Measurements from ENCODE around the gene ZNF791. TPM values are rescaled to one million over a fixed set of nuclear protein-coding genes. Genes with fewer than 3 reads are reported as not detected.

The ZNF791 gene
- total and polyA plus RNA-seq, 2 of the 13 experiments (the other 11 are each of a cell fraction or from before 2014, with no cell fraction given) = 12.8 to 17.4 TPM

GRCh38 chr19:12603714-12604113 lies 7.0 kb upstream of the ZNF791 start:
- Histone ChIP-seq H2AFZ (ENCODE audit: low read length) (no peak overlapping the region), H3K4me1 (ENCODE audit: insufficient read depth, low read length) (no peaks in the 10 kb centered on the region), H3K79me2 (ENCODE audit: insufficient read depth, low read length) (peaks cover 3% of the 10 kb centered on the region), H4K20me1 (ENCODE audit: insufficient read depth, low read length) (no peaks in the 10 kb centered on the region), H3K9me3 (ENCODE audit: low read length) (no peaks in the 10 kb centered on the region), H3K27me3 (ENCODE audit: control insufficient read depth in 1 of 2, insufficient read depth in 2 of 2, low read length in 2 of 2) (no peaks in the 10 kb centered on the region), H3K4me2 (ENCODE audit: low read depth, low read length) (no peak overlapping the region), H3K36me3 (replicated peaks in 1 of 2; ENCODE audit: control insufficient read depth in 1 of 2, insufficient read depth in 2 of 2, low read length in 2 of 2) (peaks cover 0 to 25% of the 10 kb centered on the region in 2 experiments; a peak in 2 of 5 replicates), H3K27ac (ENCODE audit: extremely low read length, insufficient read depth, low read length) (no peak overlapping the region), H3K9ac (ENCODE audit: insufficient read depth, low read depth, low read length) (no peak overlapping the region), H3K4me3 (replicated peaks in 1 of 3; ENCODE audit: insufficient read depth in 1 of 3, low read depth in 2 of 3, low read length in 3 of 3) (no peak overlapping the region)
- ChIA-PET CTCF (ENCODE audit: low intra/inter-chr PET ratio, low total read pairs) (no interaction called here), POLR2A (no interaction called here)
- in situ Hi-C loops (cut with HindIII; ENCODE audit: extremely low pct_ligation_motif_present, low pct_unique_long_range_greater_than_20kb) (no loop called here), intact Hi-C loops (cut with micrococcal nuclease; ENCODE audit: unreplicated experiment) (no loop called here)
- TF ChIP-seq HMG20A (CRISPR knock-in tag; IDR thresholded peaks at IDR 0.05; ENCODE audit: borderline replicate concordance) = no peak
- TF ChIP-seq ZNF333 (CRISPR knock-in tag; IDR thresholded peaks at IDR 0.05; ENCODE audit: borderline replicate concordance) = no peak
- TF ChIP-seq KAT2B (IDR thresholded peaks at IDR 0.05; ENCODE audit: borderline replicate concordance, low read depth, low read length) = no peak
- no peak for TF ChIP-seq RBM39 (IDR thresholded peaks at IDR 0.05; ENCODE audit: low read depth, low read length, poor library complexity, severe bottlenecking)
- no peak for TF ChIP-seq DBP (CRISPR knock-in tag; IDR thresholded peaks at IDR 0.05; ENCODE audit: not compliant biosample characterization)
- TF ChIP-seq, protein P1, sequence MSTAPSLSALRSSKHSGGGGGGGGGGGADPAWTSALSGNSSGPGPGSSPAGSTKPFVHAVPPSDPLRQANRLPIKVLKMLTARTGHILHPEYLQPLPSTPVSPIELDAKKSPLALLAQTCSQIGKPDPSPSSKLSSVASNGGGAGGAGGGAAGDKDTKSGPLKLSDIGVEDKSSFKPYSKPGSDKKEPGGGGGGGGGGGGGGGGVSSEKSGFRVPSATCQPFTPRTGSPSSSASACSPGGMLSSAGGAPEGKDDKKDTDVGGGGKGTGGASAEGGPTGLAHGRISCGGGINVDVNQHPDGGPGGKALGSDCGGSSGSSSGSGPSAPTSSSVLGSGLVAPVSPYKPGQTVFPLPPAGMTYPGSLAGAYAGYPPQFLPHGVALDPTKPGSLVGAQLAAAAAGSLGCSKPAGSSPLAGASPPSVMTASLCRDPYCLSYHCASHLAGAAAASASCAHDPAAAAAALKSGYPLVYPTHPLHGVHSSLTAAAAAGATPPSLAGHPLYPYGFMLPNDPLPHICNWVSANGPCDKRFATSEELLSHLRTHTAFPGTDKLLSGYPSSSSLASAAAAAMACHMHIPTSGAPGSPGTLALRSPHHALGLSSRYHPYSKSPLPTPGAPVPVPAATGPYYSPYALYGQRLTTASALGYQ (CRISPR knock-in tag; IDR thresholded peaks at IDR 0.05) = no peak
- no peak for TF ChIP-seq SPEN (CRISPR knock-in tag; IDR thresholded peaks at IDR 0.05; ENCODE audit: low read depth)
- TF ChIP-seq, protein P2, sequence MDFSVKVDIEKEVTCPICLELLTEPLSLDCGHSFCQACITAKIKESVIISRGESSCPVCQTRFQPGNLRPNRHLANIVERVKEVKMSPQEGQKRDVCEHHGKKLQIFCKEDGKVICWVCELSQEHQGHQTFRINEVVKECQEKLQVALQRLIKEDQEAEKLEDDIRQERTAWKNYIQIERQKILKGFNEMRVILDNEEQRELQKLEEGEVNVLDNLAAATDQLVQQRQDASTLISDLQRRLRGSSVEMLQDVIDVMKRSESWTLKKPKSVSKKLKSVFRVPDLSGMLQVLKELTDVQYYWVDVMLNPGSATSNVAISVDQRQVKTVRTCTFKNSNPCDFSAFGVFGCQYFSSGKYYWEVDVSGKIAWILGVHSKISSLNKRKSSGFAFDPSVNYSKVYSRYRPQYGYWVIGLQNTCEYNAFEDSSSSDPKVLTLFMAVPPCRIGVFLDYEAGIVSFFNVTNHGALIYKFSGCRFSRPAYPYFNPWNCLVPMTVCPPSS (IDR thresholded peaks at IDR 0.05) = no peak
- TF ChIP-seq PAX8 (CRISPR knock-in tag; IDR thresholded peaks at IDR 0.05; ENCODE audit: borderline replicate concordance) = no peak
- TF ChIP-seq ZNF263 (CRISPR knock-in tag; IDR thresholded peaks at IDR 0.05) = no peak
- TF ChIP-seq KLF11 (CRISPR knock-in tag; IDR thresholded peaks at IDR 0.05) = no peak
- TF ChIP-seq ERF (CRISPR knock-in tag; IDR thresholded peaks at IDR 0.05) = no peak
- DNase-seq (ENCODE audit: low spot score) = no peak
- WGBS (ENCODE audit: low lambda C conversion rate) = 75% methylated on average over 1 of the region's 1 CpG
- FAIRE-seq = no peak
- no TSS peak for BruUV-seq (replicated peaks)
- no peak for ATAC-seq
